GM19395 (cell line): Measurements from ENCODE around the gene ABCB6.
A peak's percentile ranks its signal among the peaks of the same experiment; 100 is the strongest.

Experiments used
- ATAC-seq: cut with Tn5 transposase; IDR thresholded peaks from one replicate; pipeline ENCODE4 v1.9.1; 2021; ENCODE audit warnings: mild to moderate bottlenecking, moderate library complexity; ENCODE audit not compliant: unreplicated experiment

ABCB6 gene

GRCh38 chr2:219186754-219187456, 31.9 kb downstream of the ABCB6 start:
- peak; percentile 58 for ATAC-seq

GRCh38 chr2:219184121-219184520, 34.6 kb downstream of the ABCB6 start:
- ATAC-seq, result no peak

DNA sequence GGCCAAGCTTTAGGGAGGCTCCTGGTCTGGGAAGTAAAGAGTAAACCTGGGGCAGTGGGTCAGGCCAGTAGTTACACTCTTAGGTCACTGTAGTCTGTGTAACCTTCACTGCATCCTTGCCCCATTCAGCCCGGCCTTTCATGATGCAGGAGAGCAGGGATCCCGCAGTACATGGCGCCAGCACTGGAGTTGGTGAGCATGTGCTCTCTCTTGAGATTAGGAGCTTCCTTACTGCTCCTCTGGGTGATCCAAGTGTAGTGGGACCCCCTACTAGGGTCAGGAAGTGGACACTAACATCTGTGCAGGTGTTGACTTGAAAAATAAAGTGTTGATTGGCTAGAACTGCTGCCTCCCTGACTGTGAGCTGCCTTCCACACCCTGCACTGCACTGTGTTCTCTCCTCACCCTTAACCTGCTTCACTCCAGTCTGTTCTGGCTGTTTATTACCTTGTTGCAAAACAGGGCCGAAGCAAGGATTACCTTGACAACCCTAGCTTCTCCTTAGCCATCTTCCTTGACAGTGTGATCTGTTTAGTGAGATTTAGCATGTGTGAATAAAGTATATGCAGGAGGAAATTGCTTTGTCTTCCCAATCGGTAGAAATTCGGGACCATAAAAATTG, 35.5 kb downstream of the ABCB6 start:
- ATAC-seq, result no peak

DNA sequence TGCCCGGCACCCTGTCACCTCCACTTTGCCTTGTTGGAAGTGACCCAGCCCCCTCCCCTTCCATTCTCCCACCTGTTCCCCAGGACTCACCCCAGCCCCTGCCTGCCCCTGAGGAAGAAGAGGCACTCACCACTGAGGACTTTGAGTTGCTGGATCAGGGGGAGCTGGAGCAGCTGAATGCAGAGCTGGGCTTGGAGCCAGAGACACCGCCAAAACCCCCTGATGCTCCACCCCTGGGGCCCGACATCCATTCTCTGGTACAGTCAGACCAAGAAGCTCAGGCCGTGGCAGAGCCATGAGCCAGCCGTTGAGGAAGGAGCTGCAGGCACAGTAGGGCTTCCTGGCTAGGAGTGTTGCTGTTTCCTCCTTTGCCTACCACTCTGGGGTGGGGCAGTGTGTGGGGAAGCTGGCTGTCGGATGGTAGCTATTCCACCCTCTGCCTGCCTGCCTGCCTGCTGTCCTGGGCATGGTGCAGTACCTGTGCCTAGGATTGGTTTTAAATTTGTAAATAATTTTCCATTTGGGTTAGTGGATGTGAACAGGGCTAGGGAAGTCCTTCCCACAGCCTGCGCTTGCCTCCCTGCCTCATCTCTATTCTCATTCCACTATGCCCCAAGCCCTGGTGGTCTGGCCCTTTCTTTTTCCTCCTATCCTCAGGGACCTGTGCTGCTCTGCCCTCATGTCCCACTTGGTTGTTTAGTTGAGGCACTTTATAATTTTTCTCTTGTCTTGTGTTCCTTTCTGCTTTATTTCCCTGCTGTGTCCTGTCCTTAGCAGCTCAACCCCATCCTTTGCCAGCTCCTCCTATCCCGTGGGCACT, 36.2 kb downstream of the ABCB6 start:
- ATAC-seq, result no peak

DNA sequence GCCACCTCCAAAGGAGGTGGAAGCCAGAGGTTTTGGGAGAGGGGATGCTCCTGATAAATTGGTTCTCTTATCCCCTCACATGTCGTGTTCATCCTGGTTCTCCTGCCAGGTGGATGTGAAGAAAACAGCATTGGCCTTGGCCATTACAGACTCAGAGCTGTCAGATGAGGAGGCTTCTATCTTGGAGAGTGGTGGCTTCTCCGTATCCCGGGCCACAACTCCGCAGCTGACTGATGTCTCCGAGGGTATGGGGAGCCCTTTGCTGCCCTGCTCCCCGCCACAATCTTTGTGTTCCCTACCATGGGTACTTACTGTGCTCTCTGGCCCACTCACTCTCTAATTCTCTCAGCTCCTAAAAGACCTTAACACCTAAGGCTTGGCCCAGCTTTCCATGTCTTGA, 37.2 kb downstream of the ABCB6 start:
- ATAC-seq, result no peak

DNA sequence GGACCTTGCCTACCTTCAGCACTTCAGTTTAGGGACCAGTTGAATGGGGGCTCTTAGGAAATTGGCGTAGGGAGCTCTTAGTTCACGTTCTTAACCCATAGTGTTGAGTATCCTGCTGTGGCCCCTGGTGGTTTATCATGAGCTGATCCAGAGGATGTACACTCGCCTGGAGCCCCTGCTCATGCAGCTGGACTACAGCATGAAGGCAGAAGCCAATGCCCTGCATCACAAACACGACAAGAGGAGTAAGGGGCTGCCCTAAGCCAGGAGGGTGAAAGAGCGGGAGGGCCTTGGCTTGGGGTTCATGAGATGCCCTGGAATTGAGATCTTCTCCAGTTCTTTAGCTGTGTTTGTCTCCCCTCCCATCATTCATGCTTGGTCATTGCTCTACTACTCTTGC, 37.8 kb downstream of the ABCB6 start:
- no peak for ATAC-seq

DNA sequence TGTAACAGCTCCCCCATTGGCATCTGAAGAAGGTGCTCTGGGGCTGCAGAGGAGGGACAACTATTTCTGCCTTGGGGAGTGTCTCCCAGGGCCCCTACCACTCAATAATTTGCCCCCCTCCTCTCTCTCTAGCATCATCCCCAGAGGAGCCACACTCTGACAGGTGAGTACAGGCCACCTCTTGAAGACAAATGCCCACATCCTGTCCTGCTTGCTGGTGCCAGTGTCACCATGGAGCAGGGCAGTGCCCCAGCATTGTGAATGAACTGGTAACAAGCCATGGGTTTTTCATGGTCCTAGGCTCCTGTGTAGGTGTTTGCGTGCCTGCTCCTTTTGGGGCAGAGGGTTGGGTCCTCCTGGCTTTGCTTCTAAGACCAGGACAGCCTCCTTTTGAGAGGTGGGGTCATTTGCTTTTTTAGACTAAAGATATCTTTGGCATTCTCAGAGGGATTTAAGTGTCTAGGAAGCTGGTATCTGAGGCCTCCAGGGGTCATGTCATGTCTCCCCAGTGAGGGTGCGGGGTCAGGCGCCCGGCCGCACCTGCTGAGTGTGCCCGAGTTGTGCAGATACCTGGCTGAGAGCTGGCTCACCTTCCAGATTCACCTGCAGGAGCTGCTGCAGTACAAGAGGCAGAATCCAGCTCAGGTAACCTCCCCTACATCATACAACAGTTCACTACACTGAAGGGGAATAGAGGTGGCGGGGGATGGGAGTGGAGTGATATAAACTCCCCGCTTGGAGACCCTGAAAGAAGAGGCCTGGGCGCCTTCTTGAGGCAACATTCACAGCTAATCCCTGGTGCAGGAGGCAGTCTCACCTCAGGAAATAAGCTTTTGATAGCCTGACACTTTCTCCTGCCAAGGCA, 38.9 kb downstream of the ABCB6 start:
- no peak for ATAC-seq

DNA sequence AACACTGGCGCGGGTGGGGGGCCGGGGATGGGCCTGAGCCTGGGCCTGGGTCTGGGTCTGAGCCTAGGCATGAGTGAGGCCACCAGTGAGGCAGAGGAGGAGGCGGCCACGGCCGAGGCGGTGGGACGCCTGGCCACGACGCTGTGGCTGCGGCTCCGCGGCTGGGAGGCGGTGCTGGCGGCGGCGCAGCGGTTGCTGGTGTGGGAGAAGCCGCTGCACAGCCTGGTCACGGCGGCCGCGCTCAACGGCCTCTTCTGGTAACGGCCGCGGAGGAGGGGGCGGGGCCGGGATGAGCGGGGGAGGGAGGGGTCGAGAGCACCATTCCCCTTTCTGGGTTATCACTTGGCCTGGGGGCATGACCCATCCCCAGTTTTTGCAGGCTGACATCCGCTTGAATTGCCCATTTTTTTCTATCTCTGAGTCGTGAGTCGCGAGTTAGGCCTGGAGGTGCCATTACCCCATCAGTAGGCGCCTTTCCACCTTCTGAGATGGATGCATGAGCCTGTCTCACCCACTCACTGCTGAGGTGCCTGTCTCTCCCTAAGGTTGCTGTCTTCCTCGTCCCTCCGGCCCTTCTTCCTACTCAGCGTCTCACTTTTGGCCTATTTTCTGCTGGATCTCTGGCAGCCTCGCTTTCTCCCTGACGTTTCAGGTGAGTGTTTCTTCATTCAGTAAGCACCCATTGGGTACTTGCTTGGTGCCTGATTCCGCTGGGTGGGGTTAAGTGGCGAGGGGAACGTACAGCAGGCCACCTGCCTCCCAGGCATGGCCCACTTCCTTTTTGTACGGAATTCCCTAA, 40.2 kb downstream of the ABCB6 start:
- peak; percentile 20 for ATAC-seq

DNA sequence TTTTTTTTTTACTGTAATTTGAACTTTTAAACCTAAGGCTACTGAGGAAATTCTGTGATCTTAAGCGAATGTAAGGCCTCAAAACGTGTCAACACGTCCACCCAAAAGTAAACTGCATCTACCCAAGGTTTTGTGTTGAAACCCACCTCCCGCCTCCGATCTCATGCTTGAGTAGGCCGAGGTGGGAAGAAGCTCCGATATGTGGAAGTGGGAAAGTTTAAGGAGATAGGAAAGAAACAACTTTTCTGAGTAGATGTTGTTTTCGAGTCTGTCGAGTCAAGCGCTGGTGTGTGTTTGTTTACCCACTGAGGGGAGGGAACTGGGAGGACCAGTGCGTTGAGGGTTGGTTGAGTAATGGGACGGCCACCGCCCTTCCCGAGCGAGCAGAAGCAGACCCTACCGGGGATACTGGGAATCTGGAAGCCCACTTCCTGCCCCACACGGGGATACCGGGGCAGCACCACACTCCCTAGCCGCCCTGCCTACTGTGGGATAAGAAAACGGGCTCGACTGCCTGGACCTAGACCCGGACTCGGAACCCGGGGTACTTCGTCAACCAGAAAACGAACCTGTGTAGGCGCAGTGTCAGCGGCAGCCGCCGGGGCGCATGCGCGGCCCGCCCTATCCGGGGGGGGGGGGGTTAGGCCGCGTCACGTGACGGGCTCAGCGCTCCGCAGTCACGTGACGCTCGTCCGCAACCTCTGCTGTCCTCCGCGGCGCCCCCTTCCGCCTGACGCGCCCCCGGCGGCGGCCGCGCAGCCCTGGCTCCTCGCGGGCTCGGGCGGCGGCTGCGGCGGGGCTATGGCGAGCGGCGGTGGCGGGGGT, 41.0 kb downstream of the ABCB6 start, which contains the start of gene RETREG2:
TSS of gene RETREG2 (plus strand) at position 724 of the 825 bp plus-strand sequence. CDS start at position 802, 78 bp downstream.
- peak; percentile 55 for ATAC-seq

GRCh38 chr2:219176818-219177551, 41.8 kb downstream of the ABCB6 start, which contains the start of gene CNPPD1:
CNPPD1 (minus strand) TSS chr2:219176925; CDS start chr2:219176828, 97 bp downstream.
- peak; percentile 70 for ATAC-seq

DNA sequence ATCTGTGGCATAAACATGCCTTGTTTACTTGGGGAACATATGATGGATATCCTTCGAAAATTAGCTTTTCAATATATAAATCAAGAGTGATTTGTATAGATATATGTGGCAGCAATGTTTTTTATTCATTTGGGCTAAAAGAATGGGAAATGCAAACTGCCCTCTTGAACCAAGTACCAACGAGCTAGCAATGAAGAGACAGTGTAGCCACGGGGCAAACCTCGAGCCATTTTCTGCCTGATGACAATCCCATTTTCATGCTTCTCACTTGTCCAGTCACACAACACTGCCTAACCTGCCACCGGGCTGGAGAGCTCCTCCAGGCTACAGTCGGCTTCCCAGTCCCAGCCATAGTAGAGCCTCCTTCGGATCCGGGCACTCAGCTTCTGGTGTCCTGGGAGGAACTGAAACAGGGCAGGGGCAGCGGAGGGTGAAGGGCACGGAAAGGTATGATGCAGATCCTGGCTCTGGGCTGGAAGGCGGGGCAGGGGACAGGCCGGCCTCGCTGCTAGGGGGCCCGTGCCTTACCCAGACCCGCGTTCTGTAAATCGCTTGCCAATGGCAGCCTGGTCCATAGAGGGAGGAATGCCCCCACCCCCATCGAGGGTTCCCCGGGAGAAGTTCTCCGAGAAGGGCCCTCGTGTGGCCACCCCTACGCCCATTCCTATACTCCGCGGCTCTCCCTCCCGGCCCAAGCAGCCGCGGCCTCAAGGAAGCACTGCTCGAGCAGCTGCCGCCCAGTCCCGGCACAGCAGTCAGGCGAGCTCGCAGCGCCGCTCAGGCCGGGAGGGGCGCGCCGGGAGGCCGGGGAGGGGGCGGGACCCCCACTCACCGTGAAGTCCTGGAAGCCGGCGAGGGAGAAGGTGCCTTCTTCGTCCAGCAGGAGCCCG, 42.6 kb downstream of the ABCB6 start:
- peak; percentile 36 for ATAC-seq

DNA sequence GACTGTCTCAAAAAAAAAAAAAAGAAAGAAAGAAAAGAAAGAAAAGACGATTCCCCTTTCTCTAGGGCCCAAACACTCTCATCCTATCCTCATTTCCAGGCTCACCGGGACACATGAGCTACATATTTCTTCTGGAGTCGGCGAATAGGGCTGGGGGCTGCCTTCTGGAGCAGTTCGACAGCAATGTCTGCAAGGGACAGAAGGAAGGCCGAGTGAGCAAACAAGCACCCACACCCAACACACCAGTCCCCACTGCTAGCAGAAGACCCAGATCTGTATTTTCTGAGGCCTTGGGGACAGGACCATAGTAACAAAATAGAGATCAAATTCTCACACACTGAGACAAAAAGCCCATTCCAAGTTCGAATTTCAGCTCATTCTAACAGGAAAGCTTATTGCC, 43.3 kb downstream of the ABCB6 start:
- ATAC-seq, result no peak

GRCh38 chr2:219174801-219175200, 44.0 kb downstream of the ABCB6 start:
- no peak for ATAC-seq

GRCh38 chr2:219174146-219174545, 44.6 kb downstream of the ABCB6 start:
- no peak for ATAC-seq

DNA sequence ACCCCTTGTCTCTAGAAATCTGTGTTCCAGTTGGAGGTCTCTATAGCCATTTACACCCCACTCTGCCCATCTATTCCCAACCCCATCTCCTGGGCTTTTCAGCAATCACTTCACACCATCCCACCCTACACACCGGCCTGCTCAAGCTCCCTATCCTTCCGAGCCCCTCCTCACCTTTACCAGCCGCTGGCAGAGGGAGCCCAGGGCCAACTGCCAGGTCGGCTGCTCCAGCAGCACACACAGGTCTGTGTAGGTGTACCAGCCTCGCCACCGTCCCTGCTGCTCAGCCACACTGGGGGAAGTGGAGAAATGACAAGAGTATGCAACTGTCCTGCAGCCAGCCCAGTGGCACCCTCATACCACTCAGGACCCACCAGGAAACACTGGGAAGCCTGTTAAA, 45.6 kb downstream of the ABCB6 start:
- ATAC-seq, result no peak

DNA sequence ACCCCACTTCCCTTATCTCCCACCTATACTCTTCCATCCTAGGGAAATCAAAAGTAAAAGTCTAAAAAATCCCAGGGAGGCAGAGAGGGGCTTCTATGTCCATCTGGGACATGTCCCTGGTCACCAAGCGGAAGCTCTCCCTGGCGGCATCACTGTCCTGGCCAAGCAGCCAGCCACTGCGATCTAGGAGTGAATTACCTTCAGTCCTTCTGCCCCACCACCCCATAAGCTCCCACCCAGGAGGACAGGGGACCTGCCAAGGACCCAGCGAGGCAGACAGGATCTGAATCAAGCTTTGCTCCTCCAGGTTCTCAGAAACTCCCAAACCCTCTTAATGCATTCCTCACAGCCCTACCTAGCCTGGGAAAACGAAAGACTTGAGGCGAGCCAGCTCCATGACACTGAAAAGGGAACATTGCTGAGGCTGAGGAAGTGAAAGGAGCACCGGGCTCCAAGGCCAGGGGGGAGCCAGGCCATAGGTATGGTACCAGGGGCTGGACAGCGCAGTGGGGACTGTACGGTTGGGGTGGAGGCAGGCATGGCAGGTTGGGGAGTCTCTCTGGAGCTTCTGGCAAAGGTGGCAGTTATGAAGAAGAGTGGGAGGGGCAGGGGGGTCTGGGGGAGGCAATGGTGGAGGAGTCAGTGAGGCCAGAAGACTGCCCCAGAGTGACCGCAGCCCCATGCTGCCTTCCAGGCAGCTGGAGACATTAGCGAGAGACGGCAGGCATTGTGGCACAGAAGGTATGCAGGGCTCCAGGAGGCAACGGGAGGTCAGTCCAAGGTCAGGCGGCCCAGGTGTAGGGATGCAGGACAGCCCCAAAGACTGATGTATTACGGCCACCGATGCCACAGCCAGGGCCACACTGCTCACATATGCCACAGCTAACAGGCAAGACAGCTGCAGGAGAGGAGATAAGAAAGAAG, 46.3 kb downstream of the ABCB6 start:
- no peak for ATAC-seq
